Fibroblast of skin of left biceps (primary cell): ENCODE results near the gene SLC38A1.
"Not testable (repeated sequence)": the region's sequence is repeated elsewhere in the genome, so short reads cannot be mapped to it uniquely, and the experiment has no call there.

Source experiments
- DNase-seq, 2 experiments: peaks; one replicate each; pipeline ENCODE4 v3.0.0-alpha.2; 2013; ENCODE audit warnings: low read depth in 2 of 2

Gene SLC38A1

DNA sequence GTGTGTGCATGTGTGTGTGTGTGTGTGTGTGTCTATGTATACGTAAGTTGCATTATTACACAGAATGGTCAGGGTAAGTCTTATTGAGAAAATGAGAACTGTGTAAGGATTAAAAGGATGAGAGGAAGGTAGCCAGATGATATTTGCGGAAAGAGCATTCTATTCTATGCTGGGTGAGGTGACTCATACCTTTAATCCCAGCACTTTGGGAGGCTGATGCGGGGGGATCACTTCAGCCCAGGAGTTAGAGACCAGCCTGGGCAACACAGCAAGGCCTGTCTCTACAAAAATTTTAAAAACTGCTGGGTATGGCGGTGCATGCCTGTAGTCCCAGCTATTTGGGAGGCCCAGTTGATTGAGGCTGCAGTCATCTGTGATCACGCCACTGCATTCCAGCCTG is 103.7 kb downstream of the SLC38A1 start:
- DNase-seq = no peak

DNA sequence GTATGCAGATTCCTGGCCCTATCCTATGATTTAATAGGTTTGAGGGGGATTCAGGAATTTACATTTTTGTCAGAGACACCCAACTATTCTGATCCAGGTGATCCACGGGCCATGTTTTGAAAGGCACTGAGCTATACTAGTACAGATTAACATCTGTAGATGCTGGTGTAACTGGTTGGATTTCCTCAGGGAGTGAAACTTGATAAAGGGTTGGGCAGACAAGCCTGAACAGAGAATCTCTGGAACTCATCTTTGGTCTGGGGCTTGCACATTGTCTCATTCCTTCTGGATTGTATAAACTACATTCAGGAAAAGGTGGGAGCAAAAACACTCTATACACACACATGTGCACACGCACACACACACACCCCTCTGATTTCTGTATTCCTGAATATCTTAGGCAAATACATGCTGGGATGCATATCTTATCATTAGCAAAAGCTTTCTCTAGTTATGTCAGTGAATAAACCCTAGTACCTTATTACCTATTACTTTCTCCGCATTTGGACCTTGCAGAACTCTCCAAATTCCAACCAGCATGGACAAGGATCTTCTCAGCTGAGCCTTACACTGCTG is 104.6 kb downstream of the SLC38A1 start:
- no peak for DNase-seq

DNA sequence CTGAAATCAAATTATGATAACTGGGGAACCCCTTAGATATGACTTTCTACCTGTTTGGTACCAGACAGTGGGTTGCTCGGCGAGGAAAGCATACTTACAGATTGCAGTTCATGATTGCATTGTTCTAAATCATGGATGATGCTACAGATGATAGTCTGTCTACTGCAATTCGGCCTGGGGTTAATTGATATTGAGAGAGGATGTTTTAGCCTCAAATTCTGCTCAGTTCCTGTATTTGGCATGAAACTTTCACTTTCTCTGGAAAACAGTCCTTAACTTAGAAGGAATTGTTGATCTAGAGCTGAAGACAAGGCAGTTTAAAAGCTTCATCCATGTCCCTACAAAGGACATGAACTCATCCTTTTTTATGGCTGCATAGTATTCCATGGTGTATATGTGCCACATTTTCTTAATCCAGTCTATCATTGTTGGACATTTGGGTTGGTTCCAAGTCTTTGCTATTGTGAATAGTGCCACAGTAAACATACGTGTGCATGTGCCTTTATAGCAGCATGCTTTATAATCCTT is 106.2 kb downstream of the SLC38A1 start:
- DNase-seq = not testable (repeated sequence)

DNA sequence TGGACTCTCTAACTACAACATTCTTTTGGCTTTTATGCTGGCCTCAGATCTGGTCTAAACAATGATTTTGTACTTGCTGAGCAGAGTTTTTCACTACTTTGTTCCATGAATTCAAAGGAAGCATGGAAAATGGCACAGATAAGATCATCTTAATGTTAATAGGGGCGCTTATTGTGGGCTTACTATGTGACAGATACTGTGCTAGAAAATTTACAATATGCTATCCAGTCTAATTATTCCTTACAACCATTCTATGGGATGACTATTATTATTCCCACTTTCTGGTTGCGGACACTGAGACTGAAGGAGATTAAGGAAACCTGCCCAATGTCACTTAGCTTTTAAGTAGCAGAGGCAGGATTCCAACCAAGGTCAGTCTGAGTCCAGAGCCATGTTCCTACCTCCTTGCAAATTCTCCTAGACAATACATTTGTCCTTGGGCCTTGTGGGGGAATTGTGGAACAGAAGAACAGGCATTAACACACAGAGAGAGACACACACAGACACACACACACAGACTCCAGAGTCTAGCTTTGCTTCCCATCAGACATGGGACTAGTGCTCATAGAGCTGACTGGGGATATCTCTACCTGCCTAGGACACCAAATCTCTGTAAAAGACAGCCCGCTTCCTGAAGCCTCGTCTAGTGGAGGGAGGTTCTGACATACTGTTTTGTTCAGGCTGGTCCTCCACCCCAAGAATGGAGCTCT is 107.7 kb downstream of the SLC38A1 start:
- DNase-seq = no peak

DNA sequence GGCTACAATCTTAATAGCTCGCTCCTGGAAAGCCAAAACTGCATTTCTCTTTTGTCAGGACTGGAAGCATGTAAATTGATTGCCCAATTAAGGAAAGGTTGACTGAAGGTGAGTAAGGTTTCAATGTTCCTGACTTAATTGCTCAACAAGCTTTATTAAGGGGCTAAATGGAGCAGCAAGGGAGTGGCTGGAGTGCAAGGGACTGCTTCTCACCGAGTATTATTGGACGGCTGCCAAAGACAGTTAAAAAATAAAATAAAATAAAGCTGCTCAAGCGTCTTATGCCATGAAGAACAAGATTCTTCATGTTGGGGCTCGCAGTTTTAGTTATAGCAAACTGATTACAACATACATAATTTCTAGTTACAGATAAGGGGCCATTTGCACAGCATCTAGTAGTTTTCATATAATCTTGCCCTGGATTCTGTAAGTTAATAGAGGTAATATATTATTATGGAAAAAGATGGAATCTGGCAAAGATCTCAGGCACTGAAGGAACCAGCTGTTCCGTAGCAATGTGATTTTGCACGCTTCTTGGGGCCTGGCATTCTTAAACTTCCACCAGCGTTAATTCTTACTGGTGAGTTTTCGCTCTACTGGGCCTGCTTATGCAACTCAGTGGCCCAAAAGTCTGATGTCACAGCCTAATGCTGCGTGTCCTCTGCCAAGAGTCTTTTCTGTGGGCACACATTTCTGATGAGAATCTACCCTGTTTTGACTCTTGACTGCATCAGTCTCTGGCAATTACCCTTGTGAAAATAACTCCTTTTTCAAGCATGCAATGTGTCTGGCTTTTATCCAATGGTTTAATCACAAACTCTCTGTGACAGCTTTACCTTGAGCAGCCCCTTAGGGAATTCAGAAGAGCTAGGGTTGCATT is 108.5 kb downstream of the SLC38A1 start:
- DNase-seq = peak in 1 of 2 experiments; percentile 36

DNA sequence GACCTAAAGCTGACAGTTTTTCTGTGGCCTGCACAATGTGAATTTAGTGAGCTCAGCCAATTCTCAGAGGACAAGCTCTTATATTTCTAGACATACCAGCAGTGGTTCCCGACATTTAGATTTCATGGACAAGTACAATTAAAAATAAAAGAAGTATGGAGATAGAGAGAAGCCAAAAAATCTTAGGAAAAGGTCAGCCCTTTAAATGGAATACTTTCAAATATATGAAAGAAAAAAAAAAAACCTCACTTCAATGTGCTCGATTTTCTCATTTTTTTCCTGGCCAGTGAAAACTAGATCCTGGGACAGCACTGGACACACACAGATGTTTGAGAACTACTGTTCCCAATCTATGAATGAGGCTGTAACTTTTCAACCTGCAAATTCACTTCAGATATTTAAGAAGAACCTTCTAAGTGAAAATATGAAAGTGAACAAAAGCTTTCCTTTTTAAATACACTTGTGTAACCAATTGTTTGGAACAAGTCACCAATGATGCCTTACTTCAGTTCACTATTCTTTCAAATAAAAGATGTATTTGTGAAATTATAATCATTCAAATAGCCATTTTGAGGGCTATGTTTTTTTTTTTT is 109.4 kb downstream of the SLC38A1 start:
- no peak for DNase-seq

DNA sequence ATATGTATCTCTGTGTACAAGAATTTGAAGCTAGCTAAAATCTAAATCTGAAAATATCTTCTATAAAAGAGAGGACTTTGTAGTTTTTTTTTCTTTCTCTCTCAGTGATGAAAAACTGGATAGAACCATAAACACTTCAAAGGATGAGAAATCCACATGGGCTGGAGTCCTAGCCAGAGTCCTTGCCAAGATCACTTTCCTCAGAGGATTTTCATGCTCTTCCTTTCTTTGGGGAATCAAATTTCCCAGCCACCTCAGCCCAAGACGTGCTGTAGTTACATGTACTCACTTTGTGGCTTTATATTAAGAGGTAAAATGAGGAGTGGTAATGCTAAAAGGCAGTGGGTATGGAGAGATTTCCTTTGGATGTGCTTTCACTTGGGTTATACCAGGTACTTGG is 110.3 kb downstream of the SLC38A1 start:
- DNase-seq = no peak

DNA sequence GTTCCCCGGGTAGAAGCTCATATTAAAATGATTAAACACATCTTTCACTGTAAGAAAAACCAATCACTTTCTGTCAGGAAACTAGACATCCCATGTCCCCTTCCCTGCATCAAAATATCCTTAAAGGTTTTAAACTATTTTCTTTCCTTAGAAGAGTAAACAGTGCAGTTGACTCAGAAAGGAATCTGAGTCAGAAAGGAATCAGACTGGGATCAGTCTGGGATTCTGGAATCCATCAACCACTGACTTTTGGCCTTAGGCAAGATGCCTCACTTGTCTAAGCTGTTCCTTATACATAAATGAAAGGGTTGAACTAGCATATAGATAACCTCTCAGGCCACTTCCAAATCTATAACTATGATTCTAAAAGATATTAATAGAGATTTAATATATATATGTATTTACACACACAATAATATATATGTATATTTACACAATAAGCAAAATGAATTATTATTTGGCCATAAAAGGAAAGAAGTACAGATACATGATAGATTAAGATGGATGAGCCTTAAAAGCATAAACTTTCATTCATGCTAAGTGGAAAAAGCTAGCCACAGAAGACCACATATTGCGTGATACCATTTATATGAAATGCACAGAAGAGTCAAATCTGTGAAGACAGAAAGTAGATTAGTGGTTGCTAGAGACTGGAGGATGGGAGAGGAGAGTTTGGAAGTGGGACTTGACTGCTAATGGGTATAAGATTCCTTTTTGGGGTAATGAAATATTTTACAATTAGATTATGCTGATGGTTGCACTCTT is 114.4 kb downstream of the SLC38A1 start:
- peak in 1 of 2 experiments; percentile 19 for DNase-seq

DNA sequence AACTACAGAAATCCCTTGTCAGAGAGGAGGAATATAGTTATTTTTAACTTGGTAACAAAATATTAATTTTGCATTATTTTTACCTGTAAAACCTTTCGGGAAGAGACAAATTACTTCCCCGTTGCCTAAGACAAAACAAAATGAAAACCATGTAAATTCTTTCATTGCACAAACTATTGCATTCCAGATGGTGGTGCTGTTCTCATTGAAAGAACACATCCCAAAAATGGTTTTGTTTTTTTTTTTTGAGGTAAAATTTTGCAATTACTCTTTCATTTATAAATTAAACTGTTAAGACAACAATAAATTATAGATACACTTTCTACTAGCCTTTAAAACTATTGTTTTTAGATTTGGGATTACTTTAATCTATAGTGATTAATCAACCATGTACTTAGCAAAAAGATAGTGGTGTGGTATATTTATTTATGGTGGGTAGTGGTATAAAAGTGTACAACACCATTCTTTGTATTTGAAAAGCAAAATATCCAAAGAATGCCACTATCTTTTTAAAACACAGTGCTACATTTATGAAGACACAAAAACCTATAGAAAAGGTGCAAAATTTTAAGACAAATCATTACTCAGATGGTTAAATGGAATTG is 115.5 kb downstream of the SLC38A1 start:
- no peak for DNase-seq

DNA sequence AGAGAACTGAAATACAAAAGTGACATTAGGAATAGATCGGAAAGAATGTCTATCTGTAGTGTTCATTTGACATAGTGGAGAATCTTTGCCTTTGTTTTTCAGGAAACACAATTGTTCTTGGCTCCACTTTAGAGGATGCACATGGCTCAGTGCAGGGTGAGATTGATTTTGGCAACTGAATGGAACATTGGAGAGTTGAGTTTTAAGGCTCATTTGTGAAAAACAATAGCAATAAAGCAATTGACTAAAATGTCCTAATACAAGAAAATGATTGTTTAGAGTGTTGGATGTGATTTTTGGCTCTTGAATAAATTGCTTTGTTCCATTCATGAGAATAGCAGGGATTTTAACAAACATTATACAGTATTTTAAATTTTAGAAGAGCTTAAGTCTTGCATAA is 116.4 kb downstream of the SLC38A1 start:
- DNase-seq = no peak

DNA sequence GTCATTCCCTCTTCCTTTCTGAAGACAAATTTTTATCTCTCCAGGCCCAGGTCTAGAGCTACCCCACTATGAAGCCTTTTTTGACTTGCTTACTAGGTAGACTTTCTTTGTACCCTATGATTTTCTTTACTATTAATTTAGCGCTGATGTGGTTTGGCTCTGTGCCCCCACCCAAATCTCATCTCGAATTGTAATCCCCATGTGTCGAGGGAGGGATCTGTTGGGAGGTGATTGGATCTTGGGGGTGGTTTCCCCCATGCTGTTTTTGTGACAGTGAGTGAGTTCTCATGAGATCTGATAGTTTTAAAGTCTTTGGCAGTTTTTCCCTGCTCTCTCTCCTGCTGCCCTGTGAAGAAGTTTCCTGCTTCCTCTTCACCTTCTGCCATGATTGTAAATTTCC is 118.1 kb downstream of the SLC38A1 start:
- no peak for DNase-seq

DNA sequence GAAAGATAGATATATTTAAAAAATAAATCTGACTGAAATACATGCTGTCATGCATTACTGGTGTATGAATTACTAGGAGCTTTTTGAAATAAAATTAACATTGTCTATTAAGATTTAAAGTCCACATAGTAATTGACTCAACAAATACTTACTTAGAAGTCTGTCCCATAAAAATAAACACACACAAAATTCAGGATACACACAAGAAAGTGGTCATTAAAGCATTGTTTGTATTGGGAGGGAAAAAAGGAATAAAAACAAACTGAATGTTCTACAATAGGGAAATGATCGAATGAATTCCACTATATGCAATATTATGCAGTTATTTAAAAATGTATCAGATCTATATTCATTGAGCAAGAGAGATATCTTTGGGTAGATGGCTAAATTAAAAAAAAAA is 118.9 kb downstream of the SLC38A1 start:
- no peak for DNase-seq

DNA sequence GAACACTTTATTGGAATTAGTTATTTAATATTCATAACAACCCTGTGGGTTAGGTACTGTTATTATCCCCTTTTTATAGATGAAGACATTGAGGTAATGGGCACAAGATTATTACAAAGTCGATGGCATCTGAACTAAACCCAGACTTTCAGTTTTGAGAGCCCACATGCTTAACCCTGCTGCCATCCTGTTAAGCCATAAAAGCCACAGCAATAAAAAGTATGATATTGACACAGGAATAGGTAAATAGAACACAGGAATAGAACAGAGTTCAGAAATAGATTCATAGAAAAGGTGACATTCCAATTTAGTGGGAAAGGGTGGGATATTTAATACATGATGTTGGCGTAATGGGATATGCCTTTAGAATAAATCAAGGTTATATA is 119.8 kb downstream of the SLC38A1 start:
- DNase-seq = no peak

DNA sequence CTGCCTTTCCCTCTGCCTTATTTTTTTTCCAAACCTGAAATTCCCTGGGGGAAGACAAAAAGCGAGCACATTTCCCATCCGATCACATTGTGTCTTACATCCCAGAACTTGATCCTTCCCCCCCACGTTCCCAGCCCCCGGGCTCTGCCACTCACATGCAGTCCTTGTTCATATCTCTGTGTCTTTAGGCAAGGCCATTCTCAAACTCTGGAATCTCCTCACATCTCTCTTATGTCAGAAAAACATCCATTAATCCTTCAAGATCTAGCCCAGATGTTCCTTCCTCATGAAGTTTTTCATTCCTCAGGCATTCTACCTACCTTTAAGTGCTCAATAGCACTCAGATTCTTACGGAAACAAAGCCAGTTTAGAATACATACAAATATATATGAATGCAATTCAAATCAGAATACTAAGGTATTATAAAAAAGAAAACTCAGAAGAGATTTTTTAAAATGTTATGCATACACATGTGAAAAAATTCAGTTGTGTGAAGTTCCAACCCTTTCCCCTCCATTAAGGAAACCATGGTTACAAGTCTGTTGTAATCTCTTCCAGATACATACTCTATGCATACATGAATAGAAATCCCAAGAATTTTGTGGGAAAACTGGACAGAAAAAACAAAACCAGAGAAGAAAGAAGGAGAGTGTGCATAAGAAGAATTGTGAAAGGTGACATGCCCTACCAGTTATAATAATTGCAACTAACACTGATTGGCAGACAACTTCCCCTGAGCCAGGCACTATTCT is 120.3 kb downstream of the SLC38A1 start:
- DNase-seq = peak in 1 of 2 experiments; percentile 26

DNA sequence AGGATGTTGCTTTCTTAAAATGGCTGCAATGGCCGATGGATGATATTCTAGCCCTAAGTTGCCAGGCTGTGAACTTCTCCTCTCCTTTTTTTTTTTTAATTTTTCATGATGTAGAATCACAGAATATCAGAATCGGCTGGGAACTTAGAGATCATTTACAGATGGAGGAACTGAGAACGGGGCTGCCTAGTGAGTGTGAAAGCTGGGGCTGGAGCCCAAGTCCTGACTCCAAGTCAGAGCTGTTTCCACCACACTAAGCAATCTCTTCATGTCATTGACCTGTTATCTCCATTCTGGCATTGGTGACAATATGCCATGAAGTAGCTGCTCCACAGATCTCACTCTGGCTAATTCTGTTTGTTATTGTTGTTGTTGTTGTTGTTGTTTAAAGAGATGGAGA is 121.7 kb downstream of the SLC38A1 start:
- DNase-seq = no peak

DNA sequence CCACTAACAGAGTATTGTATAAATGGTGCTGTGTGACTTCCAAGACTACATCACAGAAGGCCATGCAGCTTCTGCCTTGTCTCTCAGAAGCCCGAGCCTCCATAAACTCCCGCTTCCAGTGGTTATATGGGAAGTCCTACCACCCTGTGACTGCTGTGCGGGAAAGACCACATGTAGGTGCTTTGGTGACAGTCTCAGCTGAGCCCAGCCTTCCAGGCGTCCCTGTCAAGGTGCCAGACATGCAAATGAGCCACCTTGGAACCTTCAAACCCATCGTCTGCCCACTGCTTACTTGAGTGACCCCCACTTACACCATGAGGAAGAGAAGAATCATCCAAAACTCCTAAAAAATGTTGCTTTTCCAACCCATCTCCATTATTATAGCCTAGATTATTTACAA is 123.0 kb downstream of the SLC38A1 start:
- DNase-seq = no peak

DNA sequence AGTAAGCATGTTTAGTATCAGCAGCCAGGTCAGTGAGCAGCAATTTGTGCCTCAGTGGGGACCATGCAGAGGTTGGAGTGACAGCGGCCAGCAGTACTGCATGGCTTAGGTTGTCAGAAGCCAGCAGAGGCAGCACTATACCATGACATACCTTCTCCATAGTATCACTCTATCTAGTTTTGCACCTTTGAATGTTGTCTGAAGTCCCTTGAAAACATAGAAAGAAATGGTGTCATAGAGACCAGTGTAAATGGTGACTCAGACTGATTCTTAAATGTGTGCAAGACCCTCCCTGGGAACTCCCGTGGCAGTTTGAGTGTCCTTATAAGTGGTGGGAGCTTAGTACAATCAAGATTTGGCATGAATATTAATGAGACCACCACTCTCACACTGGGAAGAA is 124.4 kb downstream of the SLC38A1 start:
- DNase-seq = no peak

DNA sequence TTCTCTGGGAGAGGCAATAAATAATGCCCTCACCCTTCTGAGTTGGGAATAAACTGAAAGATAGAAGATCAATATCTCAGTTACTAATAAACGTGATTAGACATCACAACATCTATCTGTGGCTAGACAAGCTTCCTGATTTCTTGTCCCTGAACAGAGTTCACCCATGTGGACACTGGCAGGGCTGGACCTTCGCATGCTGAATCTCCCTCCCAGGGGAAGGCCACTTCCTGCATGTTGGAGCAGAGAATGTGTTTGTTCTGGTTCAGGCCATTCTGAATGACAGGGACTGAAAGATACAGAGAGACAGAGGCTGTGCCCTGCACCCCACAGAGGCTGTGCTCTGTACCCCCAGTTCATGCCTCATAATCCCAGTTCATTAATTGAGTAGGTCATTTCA is 132.6 kb downstream of the SLC38A1 start:
- no peak for DNase-seq

DNA sequence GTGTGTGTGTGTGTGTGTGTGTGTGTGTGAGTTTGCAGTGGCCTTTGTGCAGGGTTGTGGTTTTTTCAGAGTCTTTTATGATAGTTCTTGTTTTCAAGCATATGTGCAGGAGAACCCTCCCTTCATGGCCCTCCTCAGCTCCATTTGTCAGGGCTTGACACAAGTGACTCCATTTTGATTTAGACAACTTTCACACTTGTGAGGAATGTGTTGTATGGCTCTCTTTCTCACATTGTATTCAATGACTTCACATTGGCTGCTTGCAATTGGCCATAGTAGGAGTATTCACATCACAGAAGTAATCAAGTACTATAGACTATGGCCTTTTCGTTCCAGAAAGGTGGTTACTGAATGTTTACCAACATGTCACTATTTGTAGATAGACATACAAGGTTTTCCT is 133.1 kb downstream of the SLC38A1 start:
- DNase-seq = no peak

DNA sequence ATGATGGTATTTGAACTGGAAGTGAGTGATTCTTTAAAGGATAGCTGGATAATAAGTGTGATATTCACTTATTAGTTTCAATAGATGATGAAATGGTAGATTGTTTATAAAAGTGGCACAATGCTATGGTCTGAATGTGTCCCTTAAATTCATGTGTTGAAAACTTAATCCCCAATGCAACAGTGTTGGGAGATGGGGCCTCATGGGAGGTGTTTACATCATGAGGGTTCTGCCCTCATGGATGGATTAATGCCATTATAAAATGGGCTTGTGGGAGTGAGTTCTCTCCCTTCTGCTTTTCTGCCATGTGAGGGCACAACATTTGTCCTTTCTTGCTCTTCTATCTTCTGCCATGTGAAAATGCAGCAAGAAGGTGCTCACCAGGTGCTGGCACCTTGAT is 134.0 kb downstream of the SLC38A1 start:
- no peak for DNase-seq
